ENCODE measurements around the gene C11orf68. TPM values are rescaled to one million over a fixed set of nuclear protein-coding genes. Genes with fewer than 3 reads are reported as not detected.

The C11orf68 gene
- total RNA-seq, 1 donor: 44.8 TPM

- H3K4me3 ChIP-seq (ENCODE audit: low read depth, low read length): no peak overlapping the region
- DNase-seq (ENCODE audit: low read depth): no peak
- no peak for TF ChIP-seq CTCF (IDR thresholded peaks at IDR 0.05; ENCODE audit: insufficient read depth, low read length)
These were observed 36.5 kb downstream of the C11orf68 start for GRCh38 chr11:65882120-65883057.

GRCh38 chr11:65880844-65881421 is 37.9 kb downstream of the C11orf68 start:
- no peak for DNase-seq (ENCODE audit: low read depth)
- no peak overlapping the region for H3K4me3 ChIP-seq (ENCODE audit: low read depth, low read length)
- TF ChIP-seq CTCF (IDR thresholded peaks at IDR 0.05; ENCODE audit: insufficient read depth, low read length): no peak

- DNase-seq (ENCODE audit: low read depth): no peak
- no peak overlapping the region for H3K4me3 ChIP-seq (ENCODE audit: low read depth, low read length)
- no peak for TF ChIP-seq CTCF (IDR thresholded peaks at IDR 0.05; ENCODE audit: insufficient read depth, low read length)
These were observed 38.8 kb downstream of the C11orf68 start for GRCh38 chr11:65880027-65880426.

GRCh38 chr11:65879617-65880016 is 39.2 kb downstream of the C11orf68 start, which contains the start of gene CTSW:
TSS of gene CTSW (plus strand) at chr11:65879837. CDS start at chr11:65879855, 18 bp downstream.
- TF ChIP-seq CTCF (IDR thresholded peaks at IDR 0.05; ENCODE audit: insufficient read depth, low read length): no peak
- DNase-seq (ENCODE audit: low read depth): no peak
- H3K4me3 ChIP-seq (ENCODE audit: low read depth, low read length): no peak within 1 kb of the TSS

- TF ChIP-seq CTCF (IDR thresholded peaks at IDR 0.05; ENCODE audit: insufficient read depth, low read length): no peak
- H3K4me3 ChIP-seq (ENCODE audit: low read depth, low read length): peak overlapping the region; percentile 67
- DNase-seq (ENCODE audit: low read depth): peak; percentile 91
These were observed 45.3 kb downstream of the C11orf68 start for GRCh38 chr11:65873318-65874156.

GRCh38 chr11:65872586-65873317 is 46.1 kb downstream of the C11orf68 start, which contains the start of gene EFEMP2:
TSS of gene EFEMP2 (minus strand) at chr11:65872800. CDS start at chr11:65872354, 446 bp downstream.
- no peak for DNase-seq (ENCODE audit: low read depth)

More at GRCh38 chr11:65872586-65873317, 46.1 kb downstream of the C11orf68 start, which contains the start of gene EFEMP2:
- H3K4me3 ChIP-seq (ENCODE audit: low read depth, low read length): peak within 1 kb of the TSS; percentile 67
- TF ChIP-seq CTCF (IDR thresholded peaks at IDR 0.05; ENCODE audit: insufficient read depth, low read length): no peak

Measured in fibroblast of the aortic adventitia (primary cell).